Activated CD4-positive, CD25-positive, alpha-beta regulatory T cell treated with anti-CD3 and anti-CD28 coated beads, Interleukin-2, amount 50 U/mL, for 72 hours (primary cell): ENCODE data around the gene SERF1B.
"Not testable (repeated sequence)": the region's sequence is repeated elsewhere in the genome, so short reads cannot be mapped to it uniquely, and the experiment has no call there.

Experiments used
- DNase-seq: peaks from one replicate; pipeline ENCODE4 v3.0.0; 2021

The SERF1B gene

DNA sequence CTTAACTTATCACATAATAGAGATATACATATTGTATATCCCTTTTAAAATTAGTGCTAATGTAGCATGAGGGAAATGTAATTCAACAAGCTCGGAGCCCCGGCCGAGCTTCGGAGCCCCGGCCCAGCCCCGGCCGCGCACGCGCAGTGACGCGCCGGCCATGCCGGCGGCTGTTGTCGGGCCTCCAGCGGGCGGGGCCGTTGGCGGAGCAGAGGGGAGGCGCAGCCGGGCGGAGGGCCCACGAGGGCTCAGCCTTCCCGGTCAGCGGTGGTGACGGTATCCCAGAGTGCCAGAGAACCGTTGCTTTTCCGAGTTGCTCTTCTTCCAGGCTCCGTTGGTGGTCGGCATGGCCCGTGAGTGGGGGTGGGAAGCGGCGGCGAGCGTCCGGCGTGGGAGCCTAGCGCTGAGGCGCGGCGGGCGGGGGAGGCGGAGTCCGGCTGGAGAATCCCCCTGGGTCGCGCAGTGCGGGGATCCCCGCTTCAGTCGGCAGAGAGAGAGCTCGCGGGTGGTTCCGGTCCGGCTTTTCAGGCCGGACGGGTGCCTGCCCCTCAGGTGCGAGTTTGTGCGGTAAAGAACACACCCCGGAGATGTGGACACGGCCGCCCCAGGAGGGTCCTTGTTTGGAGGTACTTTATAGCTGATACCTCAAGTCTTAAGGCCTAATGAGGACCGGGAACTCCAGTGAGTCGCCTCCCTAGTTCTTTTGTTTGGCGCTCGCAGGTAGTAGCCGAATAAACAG lies at the start of gene SERF1B:
TSS of gene SERF1B (plus strand) at position 146 of the 739 bp plus-strand sequence. CDS start at position 347, 201 bp downstream.
- DNase-seq, result not testable (repeated sequence)

DNA sequence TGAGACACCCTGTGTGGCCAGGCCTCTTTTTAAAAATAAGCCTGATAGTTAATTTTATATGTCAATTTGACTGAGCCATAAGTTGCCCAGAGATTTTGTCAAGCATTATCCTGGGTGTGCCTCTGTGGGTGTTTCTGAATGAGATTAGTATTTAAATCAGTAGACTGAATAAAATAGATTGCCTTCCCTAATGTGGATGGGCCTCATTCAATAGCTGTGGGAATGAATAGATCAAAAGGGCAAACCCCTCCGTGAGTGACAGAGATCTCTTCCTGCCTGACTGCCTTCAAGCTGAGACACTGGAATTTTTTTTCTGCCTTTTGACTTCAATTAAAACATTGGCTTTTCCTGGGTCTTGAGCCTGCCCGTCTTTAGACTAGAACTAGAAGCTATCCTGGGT lies 33.3 kb upstream of the SERF1B start:
- DNase-seq, result not testable (repeated sequence)

DNA sequence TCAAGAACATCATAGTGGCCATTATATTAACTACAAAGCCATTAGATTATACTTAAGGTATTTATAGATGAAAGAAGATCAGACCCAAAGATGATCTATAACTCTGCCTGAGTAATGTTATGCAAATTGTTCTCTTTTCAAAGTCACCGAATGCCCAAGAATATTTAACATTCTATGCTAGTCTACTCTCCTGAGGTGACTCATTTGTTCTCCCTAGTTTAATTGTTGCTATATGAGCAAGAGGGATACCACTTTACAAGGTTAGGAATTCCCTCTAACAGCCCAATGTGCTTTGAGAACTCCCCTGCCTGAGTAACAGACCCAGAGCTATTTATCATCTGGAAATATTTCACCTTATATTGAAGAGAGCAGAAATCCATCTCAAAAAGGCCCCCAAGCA lies 29.5 kb upstream of the SERF1B start:
- not testable (repeated sequence) for DNase-seq

DNA sequence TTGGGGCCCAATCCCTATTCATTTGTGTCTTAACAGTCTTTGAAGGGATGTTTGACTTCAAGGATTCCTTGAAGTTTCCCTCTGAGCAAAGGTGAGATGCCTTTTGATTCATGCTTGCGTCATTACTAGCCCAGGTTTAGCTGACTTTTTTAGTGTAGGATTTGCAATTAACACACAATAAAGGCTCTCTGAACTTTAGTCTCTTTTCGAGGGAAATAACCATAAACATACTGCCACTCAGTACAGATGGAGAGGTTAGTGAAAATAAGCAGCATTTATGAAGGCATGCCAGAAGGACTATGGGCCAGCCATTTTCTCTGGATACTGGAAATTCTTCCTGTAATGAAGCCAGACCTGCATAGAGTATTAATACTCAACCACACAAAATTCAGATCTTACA lies 4.4 kb upstream of the SERF1B start:
- DNase-seq, result not testable (repeated sequence)

DNA sequence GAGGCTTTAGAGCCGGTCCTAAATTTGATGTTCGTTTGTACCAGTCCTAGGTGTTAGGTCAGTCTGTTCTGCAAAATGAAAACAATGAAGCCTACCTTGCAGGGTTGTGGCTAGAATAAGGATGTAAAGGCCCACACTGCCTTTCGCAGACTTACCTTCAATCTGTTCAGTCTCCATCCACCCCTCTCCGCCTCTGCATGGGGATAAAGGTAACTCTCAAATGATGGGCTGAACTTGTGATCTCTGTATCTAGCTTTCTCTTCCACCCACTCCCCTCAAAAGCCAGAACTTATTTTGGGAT lies 744 bp downstream of the SERF1B start:
- DNase-seq, result not testable (repeated sequence)

DNA sequence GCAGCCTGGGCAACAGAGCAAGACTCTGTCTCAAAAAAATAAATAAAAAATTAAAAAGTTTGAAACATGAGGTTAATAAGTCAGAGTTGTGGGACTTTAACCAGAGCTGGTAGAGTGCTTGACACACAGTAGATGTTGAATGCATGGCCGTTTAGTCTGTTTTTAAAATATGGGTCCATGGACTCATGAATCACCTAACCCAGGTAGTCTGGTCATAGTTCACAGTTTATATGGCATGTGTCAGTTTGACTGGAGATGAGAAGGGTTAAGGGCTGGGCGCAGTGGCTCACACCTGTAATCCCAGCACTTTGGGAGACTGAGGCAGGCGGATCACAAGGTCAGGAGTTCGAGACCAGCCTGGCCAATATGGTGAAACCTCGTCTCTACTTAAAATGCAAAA lies 6.2 kb downstream of the SERF1B start:
- not testable (repeated sequence) for DNase-seq

DNA sequence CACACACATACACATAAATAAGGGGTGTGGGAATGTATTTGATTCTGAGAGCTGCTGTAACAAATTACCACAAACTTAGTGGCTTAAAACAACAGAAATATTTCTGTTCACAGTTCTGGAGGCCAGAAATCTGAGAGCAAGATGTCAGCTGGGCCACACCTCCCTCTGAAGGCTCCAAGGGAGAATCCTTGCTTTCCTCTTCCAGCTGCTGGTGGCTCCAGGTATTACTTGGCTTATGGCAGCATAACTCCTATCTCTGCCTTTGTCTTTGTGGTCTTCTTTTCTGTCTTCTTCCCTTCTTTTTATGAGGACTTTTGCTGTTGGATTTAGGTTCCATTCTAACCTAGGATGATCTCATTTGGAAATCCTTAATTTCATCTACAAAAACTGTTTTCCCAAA lies 16.4 kb downstream of the SERF1B start:
- not testable (repeated sequence) for DNase-seq

DNA sequence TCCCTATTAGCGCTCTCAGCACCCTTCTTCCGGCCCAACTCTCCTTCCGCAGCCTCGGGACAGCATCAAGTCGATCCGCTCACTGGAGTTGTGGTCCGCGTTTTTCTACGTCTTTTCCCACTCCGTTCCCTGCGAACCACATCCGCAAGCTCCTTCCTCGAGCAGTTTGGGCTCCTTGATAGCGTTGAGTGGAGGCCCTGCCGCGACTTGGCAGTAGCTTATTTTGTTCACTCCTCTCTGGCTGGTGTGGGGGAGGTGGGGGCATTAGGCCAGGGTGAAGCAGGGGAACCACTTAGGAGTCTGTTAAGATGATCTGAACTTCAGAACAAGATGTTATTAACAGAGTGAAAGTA lies 24.7 kb downstream of the SERF1B start:
- not testable (repeated sequence) for DNase-seq

DNA sequence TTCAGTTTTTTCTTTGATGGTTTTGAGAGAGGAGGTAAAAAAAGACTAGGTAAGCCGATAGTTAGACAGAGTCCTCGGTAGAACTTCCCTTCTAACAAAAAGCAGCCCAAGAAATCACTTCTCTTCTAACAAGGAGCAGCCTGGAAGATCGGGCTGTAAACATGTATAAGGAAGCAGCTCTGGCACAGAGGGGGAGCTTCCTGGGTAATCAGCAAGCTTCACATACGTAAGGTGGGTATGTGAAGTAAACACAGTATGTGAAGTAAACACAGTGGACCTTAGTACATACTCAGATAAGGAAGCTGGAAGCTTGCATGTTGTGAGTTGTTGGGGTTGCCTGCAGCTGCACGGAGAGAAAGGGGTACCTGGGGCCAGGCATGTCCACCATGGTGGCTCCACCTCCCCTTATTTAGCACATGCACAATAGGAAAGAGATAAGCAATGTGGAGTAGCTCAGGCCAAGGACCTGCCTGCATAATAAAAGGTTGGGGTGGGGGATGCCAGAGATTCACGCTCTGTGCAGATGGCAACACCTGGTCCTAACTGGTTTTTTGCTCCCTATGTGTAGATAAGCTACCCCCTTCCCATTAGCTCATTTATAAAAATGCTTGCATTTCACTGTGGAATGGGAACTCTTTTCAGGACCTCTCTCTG lies 31.4 kb downstream of the SERF1B start:
- not testable (repeated sequence) for DNase-seq

DNA sequence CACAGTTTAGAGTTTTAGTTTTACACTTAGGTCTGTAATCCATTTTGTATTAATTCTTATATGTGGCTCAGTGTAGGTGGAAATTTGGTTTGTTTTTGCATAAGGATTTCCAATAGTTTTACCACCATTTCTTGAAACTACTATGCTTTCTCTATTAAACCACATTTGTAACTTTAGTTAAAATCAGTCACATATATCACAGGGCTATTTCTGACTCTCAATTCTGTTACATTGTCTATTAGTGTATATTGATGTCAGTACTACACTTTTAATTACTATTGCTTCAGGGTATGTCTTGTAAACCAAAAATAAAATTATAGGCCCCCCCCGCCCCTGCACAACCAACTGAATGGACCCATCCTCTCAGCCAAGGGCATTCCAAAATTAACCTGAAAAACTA lies 32.1 kb downstream of the SERF1B start:
- not testable (repeated sequence) for DNase-seq

DNA sequence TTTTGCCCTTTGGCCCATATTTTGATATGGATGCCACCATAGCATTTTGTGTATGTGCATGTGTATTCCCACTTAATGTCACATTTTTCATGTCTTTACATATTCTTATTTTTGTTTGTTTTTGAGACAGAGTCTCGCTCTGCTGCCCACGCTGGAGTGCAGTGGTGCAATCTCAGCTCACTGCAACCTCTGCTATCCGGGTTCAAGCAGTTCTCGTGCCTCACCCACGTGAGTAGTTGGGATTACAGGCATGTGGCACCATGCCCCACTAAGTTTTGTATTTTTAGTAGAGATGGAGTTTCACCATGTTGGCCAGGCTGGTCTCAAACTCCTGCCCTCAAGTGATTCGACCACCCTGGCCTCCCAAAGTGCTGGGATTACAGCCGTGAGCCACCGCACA lies 52.6 kb downstream of the SERF1B start:
- not testable (repeated sequence) for DNase-seq

DNA sequence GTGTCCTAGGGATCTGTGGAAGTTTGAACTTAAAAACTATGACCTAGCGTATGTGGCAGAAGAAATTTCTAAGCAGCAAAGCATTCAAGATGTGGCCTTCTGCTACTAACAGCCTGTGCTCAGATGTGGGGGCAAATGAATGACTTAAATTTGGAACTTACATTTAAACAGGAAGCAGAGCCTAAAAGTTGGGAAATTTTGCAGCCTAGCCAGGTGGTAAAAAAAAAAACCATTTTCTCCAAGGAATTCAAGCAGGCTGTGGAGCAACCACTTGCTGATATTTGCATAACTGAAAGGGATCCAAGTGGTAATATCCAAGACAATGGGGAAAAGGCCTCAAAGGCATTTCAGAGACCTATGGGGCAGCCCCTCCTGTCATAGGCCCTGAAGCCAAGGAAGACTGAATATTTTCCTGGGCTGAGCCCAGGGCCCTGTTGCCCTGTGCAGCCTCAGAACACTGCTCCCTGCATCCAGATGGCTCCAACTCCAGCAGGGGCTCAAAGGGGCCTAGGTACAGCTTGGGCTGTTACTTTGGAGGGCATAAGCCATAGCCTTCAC lies 63.9 kb downstream of the SERF1B start:
- DNase-seq, result not testable (repeated sequence)

DNA sequence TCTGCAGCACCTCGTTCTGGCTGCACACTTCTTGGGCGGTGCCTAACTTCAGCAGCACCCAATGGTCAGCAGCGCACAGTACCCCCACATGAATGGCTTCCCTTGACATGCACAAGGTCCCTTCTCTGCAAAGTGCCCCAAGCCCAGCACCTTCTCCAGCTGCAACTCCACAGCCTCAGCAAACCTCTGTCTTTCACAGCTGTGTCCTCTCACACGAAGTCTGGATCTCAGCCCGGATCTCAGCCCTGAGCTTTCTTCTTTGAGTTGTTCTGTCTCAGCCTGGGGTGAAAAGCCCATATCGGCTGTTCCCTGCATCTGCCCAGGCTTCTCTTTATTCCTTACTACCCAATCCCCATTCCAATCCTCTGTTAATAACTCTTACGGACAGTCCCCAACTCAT lies 66.7 kb downstream of the SERF1B start:
- DNase-seq, result not testable (repeated sequence)
